ENCODE results near the gene CFL1. TPM values are rescaled to one million over a fixed set of nuclear protein-coding genes. Genes with fewer than 3 reads are reported as not detected.

CFL1 gene
- total RNA-seq, 4 donors from 2014 or later: 961 to 2,313 (median 1,456) TPM

DNA sequence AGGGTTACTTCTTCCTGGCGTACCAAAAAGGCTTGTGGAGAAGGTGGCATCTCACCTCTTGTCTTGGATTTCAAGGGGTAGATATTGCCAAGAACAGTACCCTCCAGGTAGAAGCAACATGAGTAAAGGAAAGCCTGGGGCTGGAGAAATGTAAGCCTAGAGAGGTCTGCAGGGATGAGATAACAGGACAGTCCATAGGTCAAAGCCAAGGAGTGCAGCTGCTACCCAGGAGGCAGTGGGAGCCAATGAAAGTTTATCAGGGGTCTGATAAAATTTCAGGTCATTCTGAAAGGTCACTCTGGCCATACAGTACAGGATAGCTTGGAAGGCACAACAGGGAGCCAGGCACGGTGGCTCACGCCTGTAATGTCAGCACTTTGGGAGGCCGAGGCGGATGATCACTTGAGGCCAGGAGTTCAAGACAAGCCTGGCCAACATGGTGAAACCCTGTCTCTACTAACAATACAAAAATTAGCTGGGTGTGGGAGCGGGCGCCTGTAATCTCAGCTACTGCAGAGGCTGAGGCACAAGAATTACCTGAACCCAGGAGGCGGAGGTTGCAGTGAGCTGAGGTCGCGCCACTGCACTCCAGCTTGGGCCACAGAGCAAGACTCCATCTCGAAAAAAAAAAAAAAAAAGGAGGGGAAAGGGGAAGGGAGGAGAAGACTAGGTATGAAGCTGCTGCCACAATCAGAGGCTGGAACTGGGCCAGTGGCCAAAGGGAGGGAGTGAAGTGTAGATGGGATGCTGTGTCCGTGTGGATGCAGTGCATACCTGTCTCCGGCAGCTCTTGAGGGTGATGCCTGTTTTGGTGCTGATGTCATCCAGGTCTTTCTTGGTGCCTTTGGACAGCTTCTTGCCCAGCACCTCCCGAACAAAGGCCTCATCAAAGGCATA lies 29.1 kb upstream of the CFL1 start:
- H3K36me3 ChIP-seq: peaks cover 0 to 28% (median 0%) of the 10 kb centered on the region in 3 donors
- H3K27me3 ChIP-seq: no peaks in the 10 kb centered on the region
- no peak for DNase-seq
- TF ChIP-seq, protein P1, sequence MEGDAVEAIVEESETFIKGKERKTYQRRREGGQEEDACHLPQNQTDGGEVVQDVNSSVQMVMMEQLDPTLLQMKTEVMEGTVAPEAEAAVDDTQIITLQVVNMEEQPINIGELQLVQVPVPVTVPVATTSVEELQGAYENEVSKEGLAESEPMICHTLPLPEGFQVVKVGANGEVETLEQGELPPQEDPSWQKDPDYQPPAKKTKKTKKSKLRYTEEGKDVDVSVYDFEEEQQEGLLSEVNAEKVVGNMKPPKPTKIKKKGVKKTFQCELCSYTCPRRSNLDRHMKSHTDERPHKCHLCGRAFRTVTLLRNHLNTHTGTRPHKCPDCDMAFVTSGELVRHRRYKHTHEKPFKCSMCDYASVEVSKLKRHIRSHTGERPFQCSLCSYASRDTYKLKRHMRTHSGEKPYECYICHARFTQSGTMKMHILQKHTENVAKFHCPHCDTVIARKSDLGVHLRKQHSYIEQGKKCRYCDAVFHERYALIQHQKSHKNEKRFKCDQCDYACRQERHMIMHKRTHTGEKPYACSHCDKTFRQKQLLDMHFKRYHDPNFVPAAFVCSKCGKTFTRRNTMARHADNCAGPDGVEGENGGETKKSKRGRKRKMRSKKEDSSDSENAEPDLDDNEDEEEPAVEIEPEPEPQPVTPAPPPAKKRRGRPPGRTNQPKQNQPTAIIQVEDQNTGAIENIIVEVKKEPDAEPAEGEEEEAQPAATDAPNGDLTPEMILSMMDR (IDR thresholded peaks at IDR 0.05): no peak
- no peak for TF ChIP-seq POLR2A (IDR thresholded peaks at IDR 0.05)
- no peaks in the 10 kb centered on the region for H3K9me3 ChIP-seq
- H3K4me1 ChIP-seq: peaks cover 0 to 63% (median 22%) of the 10 kb centered on the region in 4 donors
- peak overlapping the region in 3 of 4 donors; percentile 73 to 83 (median 78) for H3K4me3 ChIP-seq
- peak overlapping the region in 3 of 4 donors; percentile 92 to 99 (median 94) for H3K27ac ChIP-seq

DNA sequence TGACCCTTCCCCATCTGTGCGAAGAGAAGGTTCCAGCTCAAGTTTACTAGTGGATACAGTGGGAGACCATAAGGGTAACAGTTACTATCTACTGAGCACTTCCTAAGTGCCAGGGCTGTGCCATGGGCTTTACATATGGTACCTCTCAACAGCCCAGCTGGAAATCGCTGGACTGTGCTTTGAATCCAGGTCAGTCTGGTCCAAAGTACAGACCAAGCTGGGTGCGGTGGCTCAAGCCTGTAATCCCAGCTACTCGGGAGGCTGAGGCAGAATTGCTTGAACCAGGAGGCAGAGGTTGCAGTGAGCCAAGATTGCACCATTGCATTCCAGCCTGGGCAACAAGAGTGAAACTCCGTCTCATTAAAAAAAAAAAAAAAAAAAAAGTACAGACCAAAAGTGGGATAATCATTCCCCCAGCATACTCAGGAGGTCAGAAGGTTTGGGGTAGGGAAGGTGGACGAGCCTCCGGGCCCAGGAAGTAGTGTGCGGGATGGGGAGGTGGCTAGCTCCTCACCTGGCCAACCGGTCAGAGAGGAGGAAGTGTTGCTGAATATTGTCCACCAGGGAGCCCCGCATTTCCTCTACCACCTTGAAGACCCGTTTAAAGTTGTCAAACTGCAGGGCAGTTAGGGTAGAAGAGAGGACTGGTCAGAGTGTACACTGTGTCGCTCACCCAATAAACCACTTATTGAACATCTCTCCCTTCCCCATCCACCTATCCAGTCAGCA lies 28.0 kb upstream of the CFL1 start:
- peak in 2 of 3 donors; percentile 61 to 74 for DNase-seq
- Histone ChIP-seq H3K27me3 (no peaks in the 10 kb centered on the region), H3K4me3 (no peak overlapping the region), H3K36me3 (peaks cover 0 to 32% (median 0%) of the 10 kb centered on the region in 3 donors), H3K9me3 (no peaks in the 10 kb centered on the region), H3K4me1 (peaks cover 0 to 52% (median 15%) of the 10 kb centered on the region in 4 donors), H3K27ac (peak overlapping the region in 2 of 4 donors; percentile 54 to 70)
- TF ChIP-seq, protein P1 (IDR thresholded peaks at IDR 0.05): no peak
- no peak for TF ChIP-seq POLR2A (IDR thresholded peaks at IDR 0.05)

DNA sequence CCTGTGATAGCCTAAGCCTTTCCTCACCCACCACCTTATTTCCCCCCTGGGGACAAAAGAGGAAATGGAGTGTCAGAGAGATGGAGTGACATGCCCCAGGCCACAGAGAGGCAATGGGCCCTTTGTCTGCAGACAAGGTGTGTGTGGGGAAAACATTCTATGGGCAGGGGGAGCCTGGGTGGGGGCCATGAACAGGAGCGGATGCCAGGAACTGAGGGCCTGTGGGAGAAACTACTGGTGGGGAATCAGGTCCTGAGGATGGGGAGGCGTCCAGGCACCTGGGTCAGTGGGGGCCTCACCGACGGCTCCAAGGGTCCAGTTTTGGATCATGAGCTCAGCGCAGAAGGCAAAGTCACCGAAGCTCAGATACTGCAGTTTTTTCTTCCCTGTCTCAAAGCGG lies 27.3 kb upstream of the CFL1 start:
- Histone ChIP-seq H3K27me3 (no peaks in the 10 kb centered on the region), H3K27ac (peak overlapping the region in 3 of 4 donors; percentile 14 to 40 (median 39)), H3K9me3 (no peaks in the 10 kb centered on the region), H3K4me1 (peaks cover 0 to 49% (median 15%) of the 10 kb centered on the region in 4 donors), H3K36me3 (peaks cover 0 to 32% (median 0%) of the 10 kb centered on the region in 3 donors), H3K4me3 (no peak overlapping the region)
- no peak for DNase-seq
- no peak for TF ChIP-seq POLR2A (IDR thresholded peaks at IDR 0.05)
- TF ChIP-seq, protein P1 (IDR thresholded peaks at IDR 0.05): no peak

DNA sequence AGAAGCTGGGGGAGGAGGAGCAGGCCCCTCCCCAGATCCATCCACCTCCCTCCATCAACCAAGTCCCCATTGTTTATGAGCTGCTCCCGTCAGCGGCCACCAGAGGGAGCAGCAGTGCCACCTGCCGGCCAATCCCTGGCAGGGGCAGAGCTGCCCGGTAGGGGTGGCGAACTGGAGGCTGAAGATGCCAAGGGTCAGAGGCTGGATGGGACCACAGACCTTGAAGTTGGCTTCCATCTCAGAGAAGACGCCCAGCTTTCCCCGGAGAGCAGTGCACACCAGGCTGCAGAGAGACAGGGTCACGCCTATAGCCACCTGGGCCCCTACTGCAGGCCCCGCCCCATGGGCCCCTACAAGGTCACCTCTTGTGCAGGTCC lies 26.7 kb upstream of the CFL1 start:
- H3K9me3 ChIP-seq: no peaks in the 10 kb centered on the region
- peaks cover 0 to 44% (median 11%) of the 10 kb centered on the region in 4 donors for H3K4me1 ChIP-seq
- peaks cover 0 to 32% (median 0%) of the 10 kb centered on the region in 3 donors for H3K36me3 ChIP-seq
- DNase-seq: peak; percentile 80 to 89 (median 87)
- peak overlapping the region in 3 of 4 donors; percentile 14 to 40 (median 39) for H3K27ac ChIP-seq
- H3K4me3 ChIP-seq: no peak overlapping the region
- TF ChIP-seq, protein P1 (IDR thresholded peaks at IDR 0.05): peak; percentile 97 to 100 (median 100)
- TF ChIP-seq POLR2A (IDR thresholded peaks at IDR 0.05): peak in 1 of 2 donors; percentile 21
- no peaks in the 10 kb centered on the region for H3K27me3 ChIP-seq

DNA sequence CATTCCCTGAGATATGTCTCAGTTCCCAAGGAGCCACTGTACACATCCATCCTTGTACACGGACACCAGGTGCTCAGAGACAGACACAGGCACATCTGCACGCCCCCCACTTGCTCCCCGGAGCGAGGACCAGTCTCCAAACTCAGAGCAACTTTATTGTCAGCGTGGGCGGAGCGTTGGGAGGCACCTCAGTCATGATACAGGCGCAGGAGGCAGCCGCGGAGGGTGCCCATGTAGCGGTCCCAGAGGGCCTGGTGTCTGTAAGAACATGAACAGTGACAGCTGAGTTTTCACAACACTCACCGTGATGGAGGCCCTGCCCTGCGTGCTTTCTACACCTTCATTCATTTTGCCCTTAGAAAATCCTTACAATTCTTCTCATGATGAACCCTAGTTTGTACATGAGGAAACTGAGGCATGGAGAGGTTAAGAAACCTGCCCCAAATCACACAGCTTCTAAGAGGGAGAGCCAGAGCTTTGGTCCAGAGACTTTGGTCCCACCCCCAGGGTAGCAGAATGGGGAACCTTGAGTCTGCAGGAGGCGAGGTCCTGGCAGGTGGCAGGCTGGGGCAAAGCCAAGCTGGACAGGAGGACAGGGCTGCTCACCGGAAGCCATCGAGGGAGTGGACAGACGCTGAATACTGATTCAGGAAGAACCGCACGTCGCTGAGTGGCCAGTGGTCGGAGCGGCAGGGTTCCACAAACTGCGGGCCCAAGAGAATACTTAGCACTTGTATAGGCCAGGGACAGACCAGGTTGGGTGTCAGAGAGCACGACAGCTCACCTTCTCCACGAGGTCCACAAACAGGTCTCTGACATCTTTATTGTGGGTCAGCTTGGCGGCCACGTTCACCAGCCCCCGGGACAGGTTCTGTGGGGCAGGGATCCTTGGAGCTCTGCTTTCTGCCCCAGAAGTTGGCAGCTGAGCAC lies 26.1 kb upstream of the CFL1 start:
- Histone ChIP-seq H3K36me3 (peaks cover 0 to 32% (median 0%) of the 10 kb centered on the region in 3 donors), H3K27me3 (no peaks in the 10 kb centered on the region), H3K4me1 (peaks cover 0 to 37% (median 8%) of the 10 kb centered on the region in 4 donors), H3K4me3 (no peak overlapping the region), H3K27ac (no peak overlapping the region), H3K9me3 (no peaks in the 10 kb centered on the region)
- no peak for TF ChIP-seq POLR2A (IDR thresholded peaks at IDR 0.05)
- DNase-seq: no peak
